Measurements from ENCODE around the gene FICD.

FICD gene

DNA sequence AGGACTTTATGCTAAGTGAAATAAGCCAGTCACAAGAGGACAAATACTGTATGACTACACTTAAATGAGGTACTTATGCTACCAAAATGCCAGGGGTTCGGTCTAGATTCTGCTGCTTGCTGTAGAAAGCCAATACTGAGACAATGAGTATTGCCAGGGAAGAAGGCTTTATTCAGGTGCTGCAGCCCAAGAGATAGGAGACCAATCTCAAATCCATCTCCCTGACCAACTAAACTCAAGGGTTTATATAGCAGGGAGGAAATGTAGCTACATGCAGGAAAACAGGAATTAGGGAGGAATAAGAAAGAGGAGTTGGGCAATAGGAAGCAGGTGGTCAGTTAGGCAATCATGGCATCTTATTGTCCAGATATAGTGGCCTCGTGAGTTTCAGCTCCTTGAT, 12.2 kb upstream of the FICD start:
- DNase-seq (ENCODE audit: low spot score) = no peak

DNA sequence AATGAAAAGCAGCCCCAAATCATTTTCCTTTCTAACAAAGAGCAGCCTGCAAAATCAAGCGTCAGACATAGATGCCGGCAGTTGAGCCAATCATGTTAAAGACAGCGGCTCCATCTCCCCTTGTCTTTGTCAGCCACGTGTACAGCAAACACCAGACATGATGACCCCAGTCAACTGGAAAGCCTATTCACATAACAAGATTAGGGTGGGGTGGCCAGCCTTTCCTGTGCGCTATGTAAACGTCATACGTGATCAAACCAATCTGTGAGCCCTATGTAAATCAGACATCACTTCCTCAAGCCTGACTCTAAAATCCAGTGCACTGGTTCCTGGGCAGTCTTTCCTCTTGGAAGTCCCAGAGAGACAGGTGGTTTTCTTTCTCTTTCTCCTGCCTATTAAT, 9.9 kb upstream of the FICD start:
- no peak for DNase-seq (ENCODE audit: low spot score)

DNA sequence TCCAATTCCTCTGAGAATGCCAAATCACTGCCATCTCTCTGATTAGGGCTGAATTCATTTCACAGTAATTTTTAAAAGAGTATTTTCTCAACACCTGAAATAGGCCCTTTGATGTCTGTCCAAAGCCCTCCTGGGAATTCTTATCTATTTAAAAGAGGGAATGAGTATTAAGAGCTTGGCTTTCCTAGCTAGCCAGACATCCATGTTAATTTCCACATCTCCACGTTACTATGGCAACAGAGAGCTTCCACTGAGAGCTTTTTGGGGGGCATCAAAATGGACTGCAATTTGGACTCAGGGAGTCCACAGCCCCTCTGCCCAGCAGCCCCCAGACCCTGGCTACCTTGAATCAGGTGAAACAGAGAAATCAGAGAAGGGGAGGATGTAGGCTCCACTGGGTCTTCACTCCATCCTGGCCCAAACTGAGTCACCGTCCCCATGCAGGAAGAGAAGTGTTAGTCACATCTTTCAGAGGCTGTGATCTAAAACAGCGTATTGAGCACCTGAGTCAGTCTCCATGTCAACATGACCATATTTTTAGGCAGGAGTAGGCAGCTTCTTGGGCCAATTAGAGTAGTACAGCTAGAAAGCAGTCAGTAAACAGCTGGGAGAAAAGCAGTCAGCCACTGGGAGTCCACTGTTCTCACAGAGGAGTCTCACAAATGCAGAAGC, 7.0 kb upstream of the FICD start:
- DNase-seq (ENCODE audit: low spot score) = no peak

DNA sequence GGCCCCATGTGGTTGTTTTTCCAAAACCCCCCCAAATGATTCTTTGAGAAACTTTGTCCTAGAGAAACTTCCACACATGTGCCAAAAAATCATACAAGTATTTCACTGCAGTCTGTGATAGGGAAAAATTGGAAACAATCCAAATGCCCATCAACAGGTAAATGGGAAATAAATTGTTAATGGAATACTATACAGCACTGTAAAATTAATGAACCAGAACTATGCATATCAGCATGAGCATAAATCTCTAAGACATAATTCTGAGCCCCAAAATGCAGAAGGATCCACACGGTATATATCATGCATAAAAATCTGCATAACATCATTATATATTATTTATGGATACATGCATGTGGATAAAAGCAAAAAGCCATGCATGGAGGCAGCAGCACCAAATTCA, 5.3 kb upstream of the FICD start:
- DNase-seq (ENCODE audit: low spot score) = no peak

DNA sequence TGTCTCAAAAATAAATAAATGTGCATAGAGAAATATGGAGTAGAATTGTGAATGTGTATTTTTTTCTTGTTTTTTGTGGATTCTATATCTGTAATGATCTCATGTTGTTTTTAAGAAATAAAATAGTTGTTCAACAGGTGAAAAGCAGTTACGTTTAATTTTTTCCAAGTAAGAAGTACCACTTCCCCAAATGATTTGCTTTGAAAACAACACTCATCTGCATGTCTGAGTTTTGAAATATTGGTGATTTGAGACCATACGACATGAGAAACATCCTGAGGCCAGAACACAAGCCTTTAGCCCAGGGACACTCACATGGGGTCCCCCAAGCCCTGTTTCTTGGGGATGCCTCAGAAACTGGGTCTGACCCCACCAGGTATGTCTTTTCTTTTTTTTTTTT, 4.2 kb upstream of the FICD start:
- no peak for DNase-seq (ENCODE audit: low spot score)

DNA sequence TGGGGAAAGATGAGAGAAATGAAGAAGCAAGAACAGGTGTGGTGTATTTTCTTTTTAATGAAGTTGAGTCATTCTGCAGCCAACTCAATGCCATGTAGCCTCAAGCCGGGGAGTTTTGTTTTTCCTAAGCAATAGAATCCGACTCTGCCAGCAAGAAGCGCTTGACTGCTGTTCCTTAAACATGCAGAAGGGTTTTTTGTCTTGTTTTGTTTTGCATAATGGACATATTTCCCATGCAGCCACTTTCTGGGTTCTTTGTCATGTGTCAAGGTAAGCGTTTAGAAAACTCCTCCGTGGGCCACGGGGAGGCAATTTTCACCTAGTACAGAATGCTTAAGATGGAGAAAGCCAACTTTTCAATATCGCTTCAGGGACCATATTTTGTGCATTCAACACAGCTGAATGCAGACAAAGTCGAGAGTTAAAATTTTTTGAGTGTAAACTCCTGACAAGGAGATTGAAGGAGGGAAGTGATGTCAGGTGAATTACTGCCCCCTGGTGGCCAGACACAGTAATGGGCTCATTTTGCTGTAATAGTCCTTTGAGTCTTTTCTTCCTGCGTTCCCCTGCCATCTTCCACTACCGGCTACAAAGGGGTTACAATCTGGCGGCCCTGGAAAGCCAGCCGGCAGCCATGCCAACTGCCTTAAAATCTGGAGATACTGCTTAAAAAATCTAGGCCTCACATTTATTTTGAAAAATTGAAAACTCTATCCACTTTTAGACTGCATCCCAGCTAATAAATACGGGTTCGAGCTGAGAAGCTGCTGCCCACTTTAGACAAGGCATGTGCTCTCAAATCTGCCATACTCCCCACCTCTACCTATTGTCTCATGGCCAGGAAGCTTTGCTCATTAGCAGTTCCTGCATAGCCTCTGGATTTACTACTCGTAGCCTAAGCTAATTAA, 3.2 kb upstream of the FICD start:
- DNase-seq (ENCODE audit: low spot score) = peak; percentile 88

DNA sequence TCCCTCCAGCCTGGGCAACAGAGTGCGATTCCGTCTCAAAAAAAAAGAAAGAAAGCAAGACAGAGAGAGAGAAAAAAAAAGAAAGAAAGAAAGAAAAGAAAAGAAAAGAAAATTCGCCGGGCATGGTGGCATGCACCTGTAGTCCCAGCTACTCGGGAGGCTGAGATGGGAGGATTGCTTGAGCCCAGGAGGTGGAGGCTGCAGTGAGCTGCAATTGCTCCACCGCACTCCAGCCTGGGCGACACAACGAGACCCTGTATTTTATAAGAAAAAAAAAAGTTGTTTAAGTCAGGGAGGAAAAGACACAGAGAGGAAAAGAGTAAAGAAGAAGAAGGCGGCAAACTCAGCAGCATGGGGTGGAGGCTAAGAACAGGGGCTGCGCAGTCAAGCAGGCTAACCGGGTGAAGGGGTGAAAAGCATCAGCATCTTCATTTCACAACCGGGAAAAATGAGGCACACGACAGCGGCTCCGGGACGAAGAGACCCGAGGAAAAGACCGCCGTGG, 557 bp upstream of the FICD start:
- no peak for DNase-seq (ENCODE audit: low spot score)

DNA sequence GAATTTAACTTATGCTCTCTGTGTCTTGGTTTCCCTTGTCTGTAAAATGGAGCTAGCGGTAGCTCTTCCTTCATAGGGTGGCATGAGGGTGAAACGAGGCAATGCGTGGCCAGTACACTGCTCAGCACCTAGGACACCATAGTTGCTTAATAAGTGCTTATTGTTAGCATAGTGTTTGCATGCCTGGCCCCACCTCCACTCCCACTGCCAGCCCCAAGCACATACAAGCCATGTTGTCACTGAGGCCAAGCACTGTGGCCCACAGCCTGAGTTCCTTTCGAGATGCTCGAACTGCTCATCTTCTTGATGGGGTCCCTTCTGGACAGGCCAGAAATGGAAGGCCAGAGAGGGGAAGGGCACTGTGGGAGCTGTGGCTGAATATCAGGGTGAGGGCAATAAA, 839 bp downstream of the FICD start:
- no peak for DNase-seq (ENCODE audit: low spot score)

DNA sequence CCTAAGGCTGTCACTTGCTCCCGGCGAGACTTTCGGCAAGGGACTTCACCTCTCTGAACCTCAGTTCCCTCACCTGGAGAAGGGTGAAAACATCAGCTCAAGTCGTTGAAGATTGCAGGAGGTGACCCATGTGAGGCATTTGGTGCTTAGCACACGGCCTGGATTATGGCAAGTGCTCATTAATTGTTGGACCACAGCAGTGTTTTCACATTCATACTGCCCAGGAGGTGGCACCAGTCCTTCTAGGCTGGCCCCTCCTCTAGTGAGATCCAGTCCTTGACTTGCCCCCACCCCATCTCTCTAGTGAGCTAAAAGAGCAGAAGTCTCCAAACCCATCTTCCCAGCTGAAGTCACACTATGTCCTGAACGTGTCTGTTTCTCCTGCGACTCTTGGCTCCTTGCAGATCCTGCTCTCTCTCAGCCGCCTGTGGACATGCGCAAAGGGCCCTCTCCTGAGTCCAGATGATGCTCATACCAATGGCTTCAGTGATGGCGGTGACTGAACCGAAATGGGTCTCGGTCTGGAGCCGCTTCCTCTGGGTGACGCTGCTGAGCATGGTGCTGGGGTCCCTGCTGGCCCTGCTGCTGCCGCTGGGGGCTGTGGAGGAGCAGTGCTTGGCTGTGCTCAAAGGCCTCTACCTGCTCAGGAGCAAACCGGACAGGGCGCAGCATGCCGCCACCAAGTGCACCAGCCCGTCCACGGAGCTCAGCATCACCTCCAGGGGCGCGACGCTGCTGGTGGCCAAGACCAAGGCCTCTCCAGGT, 1.6 kb downstream of the FICD start:
- DNase-seq (ENCODE audit: low spot score) = no peak

DNA sequence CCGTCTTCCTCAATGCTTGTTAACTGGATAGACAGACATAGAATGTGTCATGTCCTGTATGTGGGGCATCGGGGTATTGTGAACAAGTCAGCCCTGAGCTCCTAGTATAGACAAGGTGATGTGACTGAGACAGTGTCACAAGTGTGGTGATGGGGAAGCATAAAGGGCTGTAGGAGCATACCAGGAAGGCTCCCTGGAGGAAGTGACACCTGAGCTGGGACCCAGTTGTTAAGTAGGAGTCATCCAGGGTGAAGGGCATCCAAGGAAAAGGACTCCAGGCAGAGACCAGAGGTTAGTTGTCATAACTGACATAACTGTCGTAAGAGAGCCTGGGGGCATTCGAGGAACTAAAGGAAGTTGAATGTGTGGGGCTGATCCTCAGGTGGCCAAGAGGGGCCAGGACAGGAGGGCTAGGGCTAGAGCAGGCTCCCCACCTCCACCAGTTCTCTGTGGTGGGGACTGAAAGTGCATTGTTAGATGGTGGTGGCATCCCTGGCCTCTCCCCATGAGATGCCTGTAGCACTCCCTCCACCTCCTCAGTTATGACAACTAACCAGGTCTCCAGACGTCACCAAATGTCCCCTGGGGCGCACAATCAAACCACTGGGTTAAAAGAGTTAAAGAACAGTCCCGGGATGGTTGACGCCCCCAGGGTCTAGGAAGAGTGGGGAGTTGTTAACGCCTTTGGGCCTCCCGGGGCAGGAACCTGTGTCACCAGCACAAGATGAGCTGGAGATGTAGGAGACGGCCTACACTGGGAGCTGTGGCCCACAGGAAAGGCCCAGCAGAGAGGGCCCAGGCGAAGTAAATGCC, 2.4 kb downstream of the FICD start:
- no peak for DNase-seq (ENCODE audit: low spot score)

DNA sequence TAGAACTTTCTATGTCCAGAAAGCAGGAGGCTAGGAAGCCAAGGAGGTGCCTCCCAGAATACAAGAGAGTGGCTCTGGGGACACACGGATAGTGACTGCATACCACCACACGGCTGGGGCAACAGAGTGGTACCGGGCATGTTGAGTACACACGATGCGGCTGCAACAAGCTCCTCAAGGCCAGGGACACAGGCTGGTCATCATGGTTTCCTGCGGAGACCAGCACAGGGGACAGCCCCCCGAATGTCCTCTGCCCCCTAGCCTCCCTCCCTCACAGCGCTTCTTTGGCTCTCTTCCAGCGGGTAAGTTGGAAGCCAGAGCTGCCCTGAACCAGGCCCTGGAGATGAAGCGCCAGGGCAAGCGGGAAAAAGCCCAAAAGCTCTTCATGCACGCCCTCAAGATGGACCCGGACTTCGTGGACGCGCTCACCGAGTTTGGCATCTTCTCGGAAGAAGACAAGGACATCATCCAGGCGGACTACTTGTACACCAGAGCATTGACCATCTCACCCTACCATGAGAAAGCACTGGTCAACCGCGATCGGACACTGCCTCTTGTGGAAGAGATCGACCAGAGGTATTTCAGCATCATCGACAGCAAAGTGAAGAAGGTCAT, 3.1 kb downstream of the FICD start:
- no peak for DNase-seq (ENCODE audit: low spot score)

DNA sequence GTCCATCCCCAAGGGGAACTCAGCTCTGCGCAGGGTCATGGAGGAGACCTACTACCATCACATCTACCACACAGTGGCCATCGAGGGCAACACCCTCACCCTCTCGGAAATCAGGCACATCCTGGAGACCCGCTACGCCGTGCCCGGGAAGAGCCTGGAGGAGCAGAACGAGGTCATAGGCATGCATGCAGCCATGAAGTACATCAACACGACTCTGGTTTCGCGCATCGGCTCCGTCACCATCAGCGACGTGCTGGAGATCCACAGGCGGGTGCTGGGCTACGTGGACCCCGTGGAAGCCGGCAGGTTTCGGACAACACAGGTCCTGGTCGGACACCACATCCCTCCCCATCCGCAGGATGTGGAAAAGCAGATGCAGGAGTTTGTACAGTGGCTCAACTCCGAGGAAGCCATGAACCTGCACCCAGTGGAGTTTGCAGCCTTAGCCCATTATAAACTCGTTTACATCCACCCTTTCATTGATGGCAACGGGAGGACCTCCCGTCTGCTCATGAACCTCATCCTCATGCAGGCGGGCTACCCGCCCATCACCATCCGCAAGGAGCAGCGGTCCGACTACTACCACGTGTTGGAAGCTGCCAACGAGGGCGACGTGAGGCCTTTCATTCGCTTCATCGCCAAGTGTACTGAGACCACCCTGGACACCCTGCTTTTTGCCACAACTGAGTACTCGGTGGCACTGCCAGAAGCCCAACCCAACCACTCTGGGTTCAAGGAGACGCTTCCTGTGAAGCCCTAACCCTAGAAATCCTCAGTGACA, 3.8 kb downstream of the FICD start:
- no peak for DNase-seq (ENCODE audit: low spot score)

DNA sequence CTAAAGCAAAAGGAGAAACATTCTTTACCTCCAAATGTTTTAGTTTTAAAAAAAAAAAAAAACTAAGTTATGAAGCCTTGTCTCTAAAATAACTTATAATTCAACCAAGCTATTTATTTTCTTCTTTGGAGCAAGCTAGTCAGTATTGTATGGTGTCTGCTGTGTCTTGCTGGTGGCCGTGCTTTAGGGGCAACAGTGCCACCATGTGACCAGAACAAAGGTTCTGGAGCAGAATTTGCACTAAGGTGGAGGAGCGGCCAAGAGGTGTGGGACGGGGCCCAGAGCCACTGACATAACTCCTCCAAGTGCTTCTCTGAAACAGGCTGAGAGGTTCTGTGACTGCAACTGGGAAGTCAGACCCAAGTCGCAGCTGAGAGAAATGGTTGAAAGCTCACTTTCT, 4.5 kb downstream of the FICD start:
- no peak for DNase-seq (ENCODE audit: low spot score)

DNA sequence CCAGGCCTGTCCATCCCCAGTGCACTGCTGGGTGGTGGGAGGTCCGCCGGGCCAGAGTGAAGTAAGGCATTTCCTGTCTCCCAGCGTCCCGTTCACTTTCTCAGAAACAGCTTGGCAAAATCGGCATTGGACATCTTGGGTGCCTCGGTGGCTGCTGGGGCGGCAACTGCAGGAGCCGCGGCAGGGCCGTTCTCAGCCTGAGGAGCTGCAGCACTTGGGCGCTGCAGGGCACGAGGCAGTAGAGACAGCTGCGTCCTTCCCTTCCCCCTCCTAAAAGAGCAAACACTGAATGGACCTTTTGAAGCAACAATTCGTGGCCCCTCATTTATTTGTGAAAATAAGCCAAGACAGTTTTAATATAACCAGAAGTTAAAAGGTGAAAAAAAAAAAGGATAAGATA, 8.3 kb downstream of the FICD start:
- DNase-seq (ENCODE audit: low spot score) = peak; percentile 68

DNA sequence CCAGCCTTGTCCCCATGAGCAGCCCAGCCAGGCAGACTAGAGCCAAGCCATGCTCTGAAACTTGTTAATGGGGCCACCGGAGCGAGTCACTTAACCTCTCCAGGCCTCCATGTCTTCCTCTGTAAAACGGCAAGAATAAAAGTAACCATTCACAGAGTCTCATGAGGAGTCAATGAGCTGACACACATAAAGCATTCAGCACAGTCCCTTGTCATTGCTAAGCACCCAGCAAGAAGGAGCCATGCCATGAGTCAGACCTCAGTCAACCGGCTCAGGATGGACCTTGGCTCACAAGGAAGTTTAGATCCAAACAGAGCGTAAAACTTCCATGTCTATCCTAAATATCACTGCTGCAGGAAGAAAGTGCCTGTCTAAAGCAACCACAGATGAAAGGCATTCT, 10.6 kb downstream of the FICD start:
- no peak for DNase-seq (ENCODE audit: low spot score)

DNA sequence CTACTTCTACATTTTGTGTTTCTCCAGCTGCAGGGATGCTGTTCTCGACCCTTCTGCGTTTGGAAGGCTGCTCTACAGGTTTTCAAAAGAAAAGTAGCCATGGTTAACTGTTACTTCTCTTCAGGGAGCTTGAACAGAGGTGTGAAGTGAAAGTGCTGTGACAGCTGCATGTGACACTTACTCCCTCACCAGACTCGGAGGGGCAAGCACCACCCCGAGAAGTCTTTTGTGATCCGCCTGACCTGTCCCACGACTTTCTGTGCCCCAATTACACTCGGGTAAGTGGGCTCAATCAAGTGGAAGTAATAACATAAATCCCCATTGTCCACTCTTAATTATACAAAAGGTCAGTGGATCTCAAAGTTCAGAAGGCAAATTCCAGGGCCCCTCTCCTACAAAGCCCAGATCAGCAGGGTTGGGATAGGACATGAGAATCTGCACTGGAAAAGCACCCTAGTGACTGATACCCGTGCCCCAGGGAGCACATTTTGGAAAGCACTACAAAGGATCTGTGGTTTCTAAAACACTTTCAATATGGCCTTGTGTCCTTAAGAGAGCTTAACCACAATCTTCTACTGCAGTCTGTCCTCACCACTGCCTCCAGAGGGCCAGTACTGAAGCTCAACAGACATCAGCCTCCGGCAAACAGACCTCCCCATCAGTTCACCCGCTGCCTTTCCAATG, 11.5 kb downstream of the FICD start:
- DNase-seq (ENCODE audit: low spot score) = no peak

DNA sequence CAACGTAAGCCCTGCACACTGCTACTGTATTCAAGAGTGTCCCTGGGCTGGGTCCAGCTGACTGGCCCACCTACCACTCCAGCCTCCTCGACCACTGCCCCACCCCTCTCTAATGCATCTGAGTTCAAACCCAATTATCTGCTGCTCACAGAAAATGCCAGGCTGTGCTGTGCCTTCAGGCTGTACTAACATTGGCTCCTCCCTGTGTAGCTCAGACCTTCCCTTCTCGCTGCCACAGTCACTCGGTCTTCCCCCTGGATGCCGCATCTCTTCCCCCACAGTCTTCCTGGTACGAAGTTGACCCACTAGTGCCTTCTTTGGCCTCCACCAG, 12.1 kb downstream of the FICD start:
- DNase-seq (ENCODE audit: low spot score) = no peak

DNA sequence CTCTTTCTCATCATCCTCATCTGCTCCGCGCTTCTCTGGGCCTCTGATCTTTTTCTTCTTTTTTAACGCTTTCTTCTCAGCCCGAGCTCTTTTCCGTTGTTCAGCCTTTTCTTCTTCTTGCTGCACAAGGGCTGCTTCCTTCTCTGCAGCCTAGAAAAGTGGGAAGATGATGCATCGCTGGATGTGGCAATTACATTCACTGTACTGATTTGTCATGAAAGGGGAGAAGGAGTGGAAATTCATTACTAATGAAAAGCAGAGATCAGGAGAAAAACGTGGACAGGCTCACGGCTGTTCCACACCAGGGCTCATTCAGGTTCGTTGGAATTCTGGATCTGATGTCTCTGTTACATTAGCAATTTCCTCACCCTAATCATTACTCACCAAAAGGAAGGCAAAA, 15.1 kb downstream of the FICD start:
- DNase-seq (ENCODE audit: low spot score) = no peak

DNA sequence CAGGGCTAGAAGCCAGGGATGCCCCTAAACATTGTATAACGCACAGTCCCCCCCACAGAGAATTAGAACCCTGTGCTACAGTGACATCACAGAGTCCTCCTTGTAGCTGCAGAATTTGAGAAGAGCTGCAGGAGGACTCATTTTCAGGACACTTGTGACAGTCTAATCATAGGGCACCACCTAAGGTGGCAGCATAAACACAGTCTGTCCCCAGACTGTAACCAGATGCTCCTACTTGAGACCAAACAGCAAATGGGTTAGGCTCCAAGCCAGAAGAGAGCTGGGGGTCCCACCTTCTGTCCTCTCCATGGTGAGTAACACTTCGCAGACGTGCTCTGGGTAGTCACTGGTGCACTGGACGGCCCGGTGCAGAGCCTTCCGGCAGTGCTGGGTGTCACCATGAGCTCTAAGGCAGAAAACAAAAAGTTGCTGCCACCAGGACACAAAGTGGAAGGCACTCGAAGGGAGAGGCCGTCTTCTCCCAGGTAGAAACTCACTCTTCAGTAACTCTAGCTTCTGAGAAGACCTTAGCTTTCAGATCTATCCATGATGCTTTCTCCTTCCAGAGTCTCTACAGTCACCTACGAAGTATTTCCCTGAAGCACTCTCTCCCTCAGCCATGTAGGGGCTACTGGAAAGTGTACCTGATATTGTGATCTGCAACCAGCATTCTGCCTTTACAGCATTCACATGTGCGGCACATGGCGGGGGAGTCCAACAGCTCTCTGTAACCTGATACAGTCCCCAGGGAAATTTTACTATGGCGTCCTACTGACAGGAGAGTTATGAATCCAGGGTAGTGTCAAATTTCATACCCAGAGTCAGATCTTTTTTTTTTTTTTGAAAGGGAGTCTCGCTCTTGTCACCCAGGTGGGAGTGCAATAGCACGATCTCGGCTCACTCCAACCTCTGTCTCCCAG, 17.1 kb downstream of the FICD start:
- DNase-seq (ENCODE audit: low spot score) = no peak
